AG04450 (cell line): ENCODE data around the gene SPOUT1. TPM values are rescaled to one million over a fixed set of nuclear protein-coding genes. Genes with fewer than 3 reads are reported as not detected.
A peak's percentile ranks its signal among the peaks of the same experiment; 100 is the strongest.

Source experiments
- CTCF ChIA-PET: fragments of 300-600, 350-600 bp; formaldehyde crosslinking; extraction: SDS; loops from one replicate; lab custom pipeline; 2022; ENCODE audit warnings: antibody characterized with exemption, inconsistent platforms; lab: Charles Lee
- POLR2A ChIA-PET: fragments of 350-600 bp; formaldehyde crosslinking; extraction: SDS; loops from one replicate; lab custom pipeline; 2021; ENCODE audit warnings: antibody characterized with exemption, inconsistent platforms; lab: Yijun Ruan, JAX
- DNase-seq: peaks from one replicate; pipeline ENCODE4 v3.0.0-alpha.2; 2011; ENCODE audit warnings: low read depth, low spot score
- H3K27ac ChIP-seq: one replicate; pipeline ENCODE4 v1.5.1; 2012; ENCODE audit warnings: low read depth, low read length, control low read depth
- H3K27me3 ChIP-seq: one replicate; pipeline ENCODE4 v1.6.0; 2012; ENCODE audit warnings: low read length; ENCODE audit not compliant: control insufficient read depth, insufficient read depth
- H3K4me3 ChIP-seq: 2 replicates; pipeline ENCODE4 v1.5.1; 2011; ENCODE audit warnings: mild to moderate bottlenecking, low read depth, low read length, control low read depth
- H3K9me3 ChIP-seq: 2 replicates; pipeline ENCODE4 v1.5.1; 2012; ENCODE audit warnings: low read length; ENCODE audit not compliant: control insufficient read depth, insufficient read depth
- polyA plus RNA-seq: library from polyadenylated mRNA; depleted of rRNA; stranded (reverse); fragments of >200 nt; gene quantifications from 2 replicates; pipeline ENCODE4 v1.2.3, GENCODE V29; 2011; rRNA removed
- TF ChIP-seq, protein P1 (sequence below): IDR thresholded peaks from 2 replicates; pipeline ENCODE4 v1.5.1; 2011; ENCODE audit warnings: low read depth, low read length, control low read depth, inconsistent platforms

Gene SPOUT1
- polyA plus RNA-seq, 1 experiment: 19.1 TPM

- H3K27me3 ChIP-seq: no peaks in the 10 kb centered on the region
- peaks cover 12% of the 10 kb centered on the region for H3K9me3 ChIP-seq
- no peak for DNase-seq
- TF ChIP-seq, protein P1, sequence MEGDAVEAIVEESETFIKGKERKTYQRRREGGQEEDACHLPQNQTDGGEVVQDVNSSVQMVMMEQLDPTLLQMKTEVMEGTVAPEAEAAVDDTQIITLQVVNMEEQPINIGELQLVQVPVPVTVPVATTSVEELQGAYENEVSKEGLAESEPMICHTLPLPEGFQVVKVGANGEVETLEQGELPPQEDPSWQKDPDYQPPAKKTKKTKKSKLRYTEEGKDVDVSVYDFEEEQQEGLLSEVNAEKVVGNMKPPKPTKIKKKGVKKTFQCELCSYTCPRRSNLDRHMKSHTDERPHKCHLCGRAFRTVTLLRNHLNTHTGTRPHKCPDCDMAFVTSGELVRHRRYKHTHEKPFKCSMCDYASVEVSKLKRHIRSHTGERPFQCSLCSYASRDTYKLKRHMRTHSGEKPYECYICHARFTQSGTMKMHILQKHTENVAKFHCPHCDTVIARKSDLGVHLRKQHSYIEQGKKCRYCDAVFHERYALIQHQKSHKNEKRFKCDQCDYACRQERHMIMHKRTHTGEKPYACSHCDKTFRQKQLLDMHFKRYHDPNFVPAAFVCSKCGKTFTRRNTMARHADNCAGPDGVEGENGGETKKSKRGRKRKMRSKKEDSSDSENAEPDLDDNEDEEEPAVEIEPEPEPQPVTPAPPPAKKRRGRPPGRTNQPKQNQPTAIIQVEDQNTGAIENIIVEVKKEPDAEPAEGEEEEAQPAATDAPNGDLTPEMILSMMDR: no peak
- H3K27ac ChIP-seq: no peak overlapping the region
- POLR2A ChIA-PET: no interaction called here
- CTCF ChIA-PET: interaction anchor here (1.3 kb wide), 1 partner anchor 45 kb away, joined by 6 read pairs; the partner anchor contains the start of gene ENDOG
- H3K4me3 ChIP-seq: no peak overlapping the region
These were observed 56.5 kb downstream of the SPOUT1 start for GRCh38 chr9:128773049-128773448.

GRCh38 chr9:128771745-128772519 is 57.7 kb downstream of the SPOUT1 start, which contains the start of gene ZER1:
Gene ZER1, minus strand, starts transcription at chr9:128771927. Its CDS starts 16,362 bp downstream, at chr9:128755565.
- Histone ChIP-seq H3K4me3 (peak within 1 kb of the TSS; percentile 99), H3K27me3 (no peaks in the 10 kb centered on the region), H3K9me3 (peaks cover 12% of the 10 kb centered on the region), H3K27ac (peak within 1 kb of the TSS; percentile 89)
- CTCF ChIA-PET: interaction anchor here (1.3 to 1.9 kb wide), 3 partner anchors 46 to 157 kb away, joined by 3 to 10 read pairs (median 6); partner anchors contain the start of gene ENDOG
- POLR2A ChIA-PET: interaction anchor here (0.6 kb wide), 2 partner anchors 28 to 152 kb away, joined by 4 read pairs; no protein-coding TSS in a partner anchor
- TF ChIP-seq, protein P1: no peak
- DNase-seq: peak; percentile 55

DNA sequence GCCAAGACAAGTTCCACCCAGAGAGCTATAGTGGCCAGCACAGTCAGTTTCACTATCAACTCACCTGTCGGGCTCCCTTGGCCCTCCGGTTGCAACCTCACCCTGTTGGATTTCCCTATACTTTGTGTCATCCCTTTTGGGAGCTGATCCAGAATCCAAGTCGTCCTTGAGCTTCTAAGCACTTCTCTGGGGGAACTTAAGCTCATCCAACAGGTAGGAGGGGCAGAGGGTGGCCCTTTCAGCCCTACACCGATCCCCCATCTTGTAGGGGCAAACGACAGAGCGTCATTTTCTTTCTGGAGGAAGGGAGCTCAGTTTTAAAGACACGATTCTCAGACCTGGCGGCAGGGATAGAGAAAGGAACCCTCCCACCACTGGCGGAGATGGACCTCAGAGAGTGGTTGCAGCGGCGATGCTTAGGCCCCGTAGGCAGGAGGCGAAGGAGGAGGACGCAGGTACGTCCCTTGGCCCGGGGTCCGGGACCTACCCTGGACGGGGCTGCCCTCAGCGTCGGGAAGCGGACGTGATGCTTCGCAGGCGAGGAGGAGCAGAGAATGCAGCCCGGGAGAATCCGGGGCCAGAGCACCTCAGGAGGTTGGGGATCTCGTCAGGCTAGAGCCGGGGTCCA is 58.4 kb downstream of the SPOUT1 start:
- Histone ChIP-seq H3K27me3 (no peaks in the 10 kb centered on the region), H3K27ac (peak overlapping the region; percentile 77), H3K4me3 (peak overlapping the region; percentile 99), H3K9me3 (peaks cover 6% of the 10 kb centered on the region)
- no peak for DNase-seq
- ChIA-PET CTCF (interaction anchor here (0.6 to 1.9 kb wide), 3 partner anchors 13 to 157 kb away, joined by 3 to 10 read pairs (median 4); partner anchors contain the start of gene ENDOG), POLR2A (interaction anchor here (0.6 to 1.1 kb wide), 2 partner anchors 18 to 29 kb away, joined by 3 to 4 read pairs; no protein-coding TSS in a partner anchor)
- TF ChIP-seq, protein P1: no peak

DNA sequence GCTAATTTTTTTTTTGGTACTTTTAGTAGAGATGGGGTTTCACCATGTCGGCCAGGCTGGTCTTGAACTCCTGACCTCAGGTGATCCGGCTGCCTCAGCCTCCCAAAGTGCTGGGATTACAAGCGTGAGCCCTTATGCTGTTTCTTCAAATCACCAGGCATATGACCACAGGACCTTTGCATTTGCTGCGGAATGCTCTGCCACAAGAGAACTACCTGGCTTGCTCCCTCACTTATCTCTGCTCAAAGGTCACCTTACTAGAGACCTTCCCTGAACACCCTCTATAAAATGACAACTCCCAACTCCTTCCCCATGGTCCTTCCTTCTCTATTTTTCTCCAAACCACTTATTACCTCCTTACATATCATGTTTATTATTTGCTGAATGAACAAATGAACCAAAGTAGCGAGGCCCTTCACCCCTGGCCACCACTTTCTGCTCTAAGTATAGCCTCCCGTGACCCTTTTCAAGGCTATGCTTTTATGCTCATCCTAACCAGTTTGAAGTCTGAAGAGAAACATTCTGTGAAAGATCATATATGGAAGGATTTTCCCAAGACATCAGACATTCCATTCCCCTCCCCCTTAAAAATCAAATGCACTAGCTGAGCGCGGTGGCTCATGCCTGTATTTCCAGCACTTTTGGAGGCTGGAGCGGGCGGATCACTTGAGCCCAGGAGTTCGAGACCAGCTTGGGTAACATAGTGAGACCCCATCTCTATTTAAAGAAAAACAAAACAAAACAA is 59.1 kb downstream of the SPOUT1 start:
- Histone ChIP-seq H3K9me3 (peaks cover under 1% of the 10 kb centered on the region), H3K4me3 (peak overlapping the region; percentile 99), H3K27me3 (no peaks in the 10 kb centered on the region), H3K27ac (no peak overlapping the region)
- POLR2A ChIA-PET: interaction anchor here (1.1 kb wide), 1 partner anchor 19 kb away, joined by 3 read pairs; no protein-coding TSS in a partner anchor
- DNase-seq: no peak
- CTCF ChIA-PET: interaction anchor here (0.6 to 1.9 kb wide), 3 partner anchors 14 to 158 kb away, joined by 3 to 10 read pairs (median 4); partner anchors contain the start of gene ENDOG
- TF ChIP-seq, protein P1: no peak

Other genes with a start within 250 kb of the SPOUT1 start
- 10.9 and 16.7 TPM in 2 replicates for gene DYNC2I2, start 172.9 kb downstream of the SPOUT1 start, polyA plus RNA-seq
- 193 and 259 TPM in 2 replicates for gene SET, start 140.6 kb downstream of the SPOUT1 start, polyA plus RNA-seq
- 1.7 and 2.2 TPM in 2 replicates for gene PKN3, start 127.3 kb downstream of the SPOUT1 start, polyA plus RNA-seq
- gene ZDHHC12, start 105.7 kb downstream of the SPOUT1 start, polyA plus RNA-seq: 23.2 and 33.7 TPM in 2 replicates
- gene ZER1, start 57.9 kb downstream of the SPOUT1 start, polyA plus RNA-seq: 28.0 and 38.4 TPM in 2 replicates
- gene TBC1D13, start 42.5 kb downstream of the SPOUT1 start, polyA plus RNA-seq: 25.7 and 27.4 TPM in 2 replicates
- 6.3 and 7.8 TPM in 2 replicates for gene ENDOG, start 11.3 kb downstream of the SPOUT1 start, polyA plus RNA-seq
- 5.2 and 7.0 TPM in 2 replicates for gene KYAT1, start 52.2 kb upstream of the SPOUT1 start, polyA plus RNA-seq
- 25.3 and 31.7 TPM in 2 replicates for gene LRRC8A, start 52.3 kb upstream of the SPOUT1 start, polyA plus RNA-seq
- 9.3 and 11.6 TPM in 2 replicates for gene PHYHD1, start 91.2 kb upstream of the SPOUT1 start, polyA plus RNA-seq
- 31.4 and 31.8 TPM in 2 replicates for gene DOLK, start 117.8 kb upstream of the SPOUT1 start, polyA plus RNA-seq
- 46.3 and 52.1 TPM in 2 replicates for gene NUP188, start 117.9 kb upstream of the SPOUT1 start, polyA plus RNA-seq
- gene SH3GLB2, start 198.5 kb upstream of the SPOUT1 start, polyA plus RNA-seq: 29.3 and 39.1 TPM in 2 replicates
- 10.6 and 13.1 TPM in 2 replicates for gene MIGA2, start 206.8 kb upstream of the SPOUT1 start, polyA plus RNA-seq